IMR-90 (cell line): ENCODE data around the gene VPS18. TPM values are rescaled to one million over a fixed set of nuclear protein-coding genes. Genes with fewer than 3 reads are reported as not detected.

Experiments
- ATAC-seq: fragments of 200-7000 bp; cut with Tn5 transposase; 2 replicates; pipeline ENCODE4 v1.9.1; 2020; ENCODE audit warnings: low read depth, mild to moderate bottlenecking, moderate library complexity
- BruUV-seq: library from RNA; stranded (reverse); fragments of 400-500 nt; replicated peaks from 2 replicates; lab custom pipeline; 2021; lab: Mats Ljungman, UMichigan
- CTCF ChIA-PET: fragments of 300-600 bp; formaldehyde crosslinking; extraction: SDS; loops from one replicate; lab custom pipeline; 2021; ENCODE audit warnings: antibody characterized with exemption; lab: Yijun Ruan, JAX
- POLR2A ChIA-PET: fragments of 300-600 bp; sonication (Branson Sonifier 250); formaldehyde crosslinking; loops from one replicate; lab custom pipeline; 2022; ENCODE audit warnings: antibody characterized with exemption; ENCODE audit not compliant: unreplicated experiment; lab: Charles Lee
- DNase-seq: peaks from one replicate; pipeline ENCODE4 v3.0.0; 2013
- H2AFZ ChIP-seq: replicated peaks from 2 replicates; pipeline ENCODE3; 2013; ENCODE audit warnings: low read length, mild to moderate bottlenecking; ENCODE audit not compliant: poor library complexity
- H2AK5ac ChIP-seq: 2 replicates; pipeline ENCODE4 v1.6.1; 2013; ENCODE audit warnings: low read depth, low read length, inconsistent platforms
- H2AK9ac ChIP-seq: replicated peaks from 2 replicates; pipeline ENCODE3; 2013; ENCODE audit warnings: mild to moderate bottlenecking, low read depth, low read length, moderate library complexity; ENCODE audit not compliant: poor library complexity
- H2BK120ac ChIP-seq: 2 replicates; pipeline ENCODE4 v1.6.1; 2013; ENCODE audit warnings: low read depth, low read length, inconsistent platforms
- H2BK15ac ChIP-seq: 3 replicates; pipeline ENCODE4 v1.6.1; 2013; ENCODE audit warnings: low read depth, low read length, inconsistent platforms
- H2BK20ac ChIP-seq: 2 replicates; pipeline ENCODE4 v1.6.1; 2013; ENCODE audit warnings: low read depth, mild to moderate bottlenecking, inconsistent platforms, low read length, moderate library complexity
- H2BK5ac ChIP-seq: 2 replicates; pipeline ENCODE4 v1.6.1; 2013; ENCODE audit warnings: mild to moderate bottlenecking, low read depth, low read length, inconsistent platforms; ENCODE audit not compliant: poor library complexity, severe bottlenecking
- H3K14ac ChIP-seq: replicated peaks from 2 replicates; pipeline ENCODE4 v1.6.1; 2013; ENCODE audit warnings: low read depth, low read length, inconsistent platforms
- H3K18ac ChIP-seq: 2 replicates; pipeline ENCODE4 v1.6.1; 2013; ENCODE audit warnings: low read depth, low read length, control low read depth
- H3K23ac ChIP-seq: 2 replicates; pipeline ENCODE4 v1.6.1; 2013; ENCODE audit warnings: low read depth, low read length, inconsistent platforms
- H3K27ac ChIP-seq: 2 replicates; pipeline ENCODE4 v1.5.1; 2013; ENCODE audit warnings: mild to moderate bottlenecking, control low read depth, low read length; ENCODE audit not compliant: insufficient read depth
- H3K27me3 ChIP-seq: 2 replicates; pipeline ENCODE4 v1.6.1; 2013; ENCODE audit warnings: low read length; ENCODE audit not compliant: control insufficient read depth, insufficient read depth
- H3K36me3 ChIP-seq: 2 replicates; pipeline ENCODE4 v1.6.1; 2013; ENCODE audit warnings: low read length, mixed read lengths; ENCODE audit not compliant: control insufficient read depth, insufficient read depth
- H3K4ac ChIP-seq: 2 replicates; pipeline ENCODE4 v1.6.1; 2013; ENCODE audit warnings: low read depth, low read length, inconsistent platforms
- H3K4me1 ChIP-seq: 2 replicates; pipeline ENCODE4 v1.6.1; 2013; ENCODE audit warnings: low read length, mixed read lengths; ENCODE audit not compliant: control insufficient read depth, insufficient read depth
- H3K4me2 ChIP-seq: 2 replicates; pipeline ENCODE4 v1.6.1; 2013; ENCODE audit warnings: low read depth, mild to moderate bottlenecking, control low read depth, low read length, moderate library complexity
- H3K4me3 ChIP-seq: 2 replicates; pipeline ENCODE4 v1.5.1; 2013; ENCODE audit warnings: low read depth, mild to moderate bottlenecking, control low read depth, low read length, moderate library complexity; ENCODE audit not compliant: insufficient read depth
- H3K56ac ChIP-seq: 2 replicates; pipeline ENCODE4 v1.6.1; 2013; ENCODE audit warnings: low read length, inconsistent platforms; ENCODE audit not compliant: insufficient read depth; ENCODE audit errors: extremely low read depth
- H3K79me1 ChIP-seq, 2 experiments: 2 replicates each; pipeline ENCODE4 v1.6.1; 2013; ENCODE audit warnings: low read length in 2 of 2, inconsistent platforms in 1 of 2, low read depth in 1 of 2
- H3K9ac ChIP-seq: 2 replicates; pipeline ENCODE4 v1.6.1; 2013; ENCODE audit warnings: low read depth, low read length, control low read depth
- H3K9me1 ChIP-seq: 2 replicates; pipeline ENCODE4 v1.6.1; 2013; ENCODE audit warnings: low read length, inconsistent platforms; ENCODE audit not compliant: insufficient read depth
- H3K9me3 ChIP-seq: 2 replicates; pipeline ENCODE4 v1.6.1; 2013; ENCODE audit warnings: low read length; ENCODE audit not compliant: control insufficient read depth, insufficient read depth
- H4K20me1 ChIP-seq: 2 replicates; pipeline ENCODE4 v1.6.1; 2013; ENCODE audit warnings: low read length, inconsistent platforms; ENCODE audit not compliant: insufficient read depth
- H4K5ac ChIP-seq: 2 replicates; pipeline ENCODE4 v1.6.1; 2013; ENCODE audit warnings: mild to moderate bottlenecking, low read depth, low read length, control low read depth
- H4K8ac ChIP-seq, 2 experiments: 2 replicates each; pipeline ENCODE4 v1.6.1; 2013; ENCODE audit warnings: low read depth in 2 of 2, low read length in 2 of 2, control low read depth in 1 of 2, inconsistent platforms in 1 of 2
- H4K91ac ChIP-seq: 2 replicates; pipeline ENCODE4 v1.6.1; 2013; ENCODE audit warnings: low read depth, low read length, inconsistent platforms; ENCODE audit not compliant: insufficient read depth
- MAFK ChIP-seq: IDR thresholded peaks from 2 replicates; pipeline ENCODE4 v1.6.1; 2012; ENCODE audit warnings: low read depth, low read length, improper control_type of control experiment
- WGBS, 2 experiments: methylation state at CpG; one replicate each; pipeline versions ENCODE4 v1.1.5 to v1.1.7; 2013; ENCODE audit warnings: missing lambda C conversion rate in 2 of 2; ENCODE audit not compliant: insufficient read length in 1 of 2; ENCODE audit errors: extremely low coverage in 2 of 2; 5-methylcytosine and 5-hydroxymethylcytosine counted together
- dilution Hi-C: fragments of 300-500 bp; cut with HindIII; formaldehyde crosslinking; loops from one replicate; pipeline ENCODE4 v1.14.3; 2018; ENCODE audit warnings: low sequenced_read_pairs; ENCODE audit not compliant: unreplicated experiment
- in situ Hi-C: fragments of 300-500 bp; cut with MboI; formaldehyde crosslinking; loops from 3 replicates; pipeline ENCODE4 v1.14.3; 2019; ENCODE audit warnings: low sequenced_read_pairs, inconsistent platforms, mixed read lengths
- intact Hi-C: fragments of 100-400 bp; cut with micrococcal nuclease; formaldehyde crosslinking; loops from 2 replicates; pipeline ENCODE4 v1.10.0; 2022
- polyA plus RNA-seq, 3 experiments: library from polyadenylated mRNA; depleted of rRNA; stranded (reverse); fragments of >200 nt; gene quantifications; 2 replicates each; pipeline ENCODE4 v1.2.3, GENCODE V29; 2012; ENCODE audit warnings: low replicate concordance in 1 of 3
- total RNA-seq: library from RNA; depleted of rRNA; stranded (reverse); fragments of >200 nt; gene quantifications from 2 replicates; pipeline ENCODE4 v1.2.3, GENCODE V29; 2012

VPS18 gene
- total and polyA plus RNA-seq, 2 of the 4 experiments (the other 2 are of a cell fraction), result 19.3 to 32.3 TPM

- H2AK5ac ChIP-seq, result no peak overlapping the region
- H2AFZ ChIP-seq, result no peak overlapping the region
- WGBS, 2 experiments, result 67% methylated on average over 6 of the region's 10 CpGs; no CpG with 5 or more reads in 1 of the 2 experiments
- no peak overlapping the region for H2BK120ac ChIP-seq
- peaks cover 20% of the 10 kb centered on the region for H3K27me3 ChIP-seq
- ChIA-PET POLR2A (no interaction called here), CTCF (interaction anchor here (0.6 kb wide), 1 partner anchor 122 kb away, joined by 4 read pairs; no protein-coding TSS in a partner anchor)
- no peak overlapping the region for H3K23ac ChIP-seq
- dilution Hi-C loops (no loop called here), in situ Hi-C loops (no loop called here), intact Hi-C loops (no loop called here)
- TF ChIP-seq MAFK, result no peak
- H3K36me3 ChIP-seq, result no peaks in the 10 kb centered on the region
- H4K8ac ChIP-seq, result no peak overlapping the region
- H4K91ac ChIP-seq, result no peak overlapping the region
- ATAC-seq (no peak), DNase-seq (no peak)
- H3K4ac ChIP-seq, result no peak overlapping the region
- peaks cover 5% of the 10 kb centered on the region; the same call in 1 of the 2 replicates for H3K4me1 ChIP-seq
- no peaks in the 10 kb centered on the region for H3K79me1 ChIP-seq
- no peak overlapping the region for H3K14ac ChIP-seq
- H3K9me1 ChIP-seq, result no peaks in the 10 kb centered on the region
- no peak overlapping the region for H3K56ac ChIP-seq
- H4K5ac ChIP-seq, result no peak overlapping the region
- no peak overlapping the region for H2AK9ac ChIP-seq
- no TSS peak for BruUV-seq
- no peak overlapping the region for H3K4me2 ChIP-seq
- H3K9ac ChIP-seq, result no peak overlapping the region
- H3K4me3 ChIP-seq, result no peak overlapping the region
- no peak overlapping the region for H2BK15ac ChIP-seq
- no peak overlapping the region for H3K27ac ChIP-seq
- H2BK5ac ChIP-seq, result no peak overlapping the region
- no peaks in the 10 kb centered on the region for H4K20me1 ChIP-seq
- H3K18ac ChIP-seq, result no peak overlapping the region
- no peak overlapping the region for H2BK20ac ChIP-seq
- no peaks in the 10 kb centered on the region for H3K9me3 ChIP-seq
Observed at GRCh38 chr15:40922608-40923005, 28.4 kb downstream of the VPS18 start.
